Astrocyte of the cerebellum (primary cell): ENCODE data around the gene ACVR1C.
A peak's percentile ranks its signal among the peaks of the same experiment; 100 is the strongest.

Source experiments
- DNase-seq: peaks from one replicate; pipeline ENCODE4 v3.0.0-alpha.2; 2011; ENCODE audit warnings: low read depth
- H3K4me3 ChIP-seq: 2 replicates; pipeline ENCODE4 v1.5.1; 2011; ENCODE audit warnings: mild to moderate bottlenecking, low read depth, low read length, moderate library complexity
- in situ Hi-C: cut with HindIII; loops from 2 replicates; pipeline ENCODE4 v1.10.0; 2017; ENCODE audit warnings: low sequenced_read_pairs
- TF ChIP-seq, protein P1 (sequence below): IDR thresholded peaks from 2 replicates; pipeline ENCODE4 v1.5.1; 2012; ENCODE audit warnings: low read length, low read depth, moderate library complexity, mild to moderate bottlenecking; ENCODE audit errors: missing control alignments

ACVR1C gene

DNA sequence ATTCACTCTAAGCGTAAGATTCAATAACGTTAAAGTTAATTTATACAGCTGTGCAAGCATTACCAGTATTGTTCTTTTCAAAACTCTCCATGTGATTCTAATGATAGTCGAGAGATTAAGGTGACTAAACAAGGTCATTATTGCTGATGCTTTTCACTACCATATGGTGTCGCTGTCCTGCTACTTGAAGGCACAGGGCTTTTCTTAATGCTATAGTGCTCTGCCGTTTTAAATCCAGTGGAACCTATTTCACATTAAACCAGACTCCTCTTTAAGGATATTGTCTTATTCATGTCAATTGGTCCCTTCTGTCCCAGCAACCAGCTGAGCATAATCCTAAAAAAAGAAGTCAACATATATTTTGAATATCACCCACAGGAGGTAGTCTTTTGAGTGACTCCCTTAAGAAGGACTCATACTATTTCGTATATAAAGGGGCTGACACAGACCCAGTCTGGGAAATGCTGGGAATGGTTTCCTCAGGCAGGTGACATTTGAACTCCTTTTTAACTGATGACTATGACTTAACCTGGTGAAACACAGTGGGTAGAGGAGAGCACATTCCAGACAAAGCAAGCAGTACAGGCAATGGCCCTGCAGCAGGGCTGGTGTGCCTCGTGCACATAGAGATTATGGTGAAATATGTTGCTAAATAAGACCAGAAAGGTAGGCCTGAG lies 130.9 kb downstream of the ACVR1C start:
- peak; percentile 12 for DNase-seq
- in situ Hi-C loops: no loop called here
- TF ChIP-seq, protein P1, sequence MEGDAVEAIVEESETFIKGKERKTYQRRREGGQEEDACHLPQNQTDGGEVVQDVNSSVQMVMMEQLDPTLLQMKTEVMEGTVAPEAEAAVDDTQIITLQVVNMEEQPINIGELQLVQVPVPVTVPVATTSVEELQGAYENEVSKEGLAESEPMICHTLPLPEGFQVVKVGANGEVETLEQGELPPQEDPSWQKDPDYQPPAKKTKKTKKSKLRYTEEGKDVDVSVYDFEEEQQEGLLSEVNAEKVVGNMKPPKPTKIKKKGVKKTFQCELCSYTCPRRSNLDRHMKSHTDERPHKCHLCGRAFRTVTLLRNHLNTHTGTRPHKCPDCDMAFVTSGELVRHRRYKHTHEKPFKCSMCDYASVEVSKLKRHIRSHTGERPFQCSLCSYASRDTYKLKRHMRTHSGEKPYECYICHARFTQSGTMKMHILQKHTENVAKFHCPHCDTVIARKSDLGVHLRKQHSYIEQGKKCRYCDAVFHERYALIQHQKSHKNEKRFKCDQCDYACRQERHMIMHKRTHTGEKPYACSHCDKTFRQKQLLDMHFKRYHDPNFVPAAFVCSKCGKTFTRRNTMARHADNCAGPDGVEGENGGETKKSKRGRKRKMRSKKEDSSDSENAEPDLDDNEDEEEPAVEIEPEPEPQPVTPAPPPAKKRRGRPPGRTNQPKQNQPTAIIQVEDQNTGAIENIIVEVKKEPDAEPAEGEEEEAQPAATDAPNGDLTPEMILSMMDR: peak; percentile 75
- H3K4me3 ChIP-seq: no peak overlapping the region

DNA sequence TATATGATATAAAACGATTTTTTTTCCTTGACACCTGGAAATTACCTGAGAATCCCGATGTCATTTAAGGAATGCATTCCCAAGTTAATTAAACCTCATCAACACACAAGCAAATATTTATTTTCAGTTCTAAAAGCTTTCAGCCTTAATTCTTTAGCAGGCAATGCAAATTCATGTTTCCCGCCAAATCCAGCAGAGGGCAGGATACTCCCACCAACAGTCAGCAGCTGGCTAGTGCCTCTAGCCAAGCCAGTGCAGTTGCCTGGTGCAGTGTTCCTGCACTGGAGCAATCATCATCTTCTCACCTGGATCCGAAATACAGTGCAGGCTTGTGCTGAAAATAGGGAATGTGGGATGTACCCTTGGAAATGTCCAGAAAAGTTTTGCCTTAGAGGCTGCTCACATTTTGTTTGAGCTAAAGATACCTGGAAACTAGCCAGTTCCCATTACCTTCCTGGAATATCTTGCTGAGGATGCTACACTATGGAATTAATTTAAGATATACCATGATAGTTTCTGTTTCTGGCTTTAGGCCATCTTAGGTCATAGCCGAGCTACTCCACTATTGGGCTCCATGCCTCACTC lies 136.4 kb downstream of the ACVR1C start:
- DNase-seq: peak; percentile 49
- in situ Hi-C loops: no loop called here
- TF ChIP-seq, protein P1: peak; percentile 85
- no peak overlapping the region for H3K4me3 ChIP-seq

DNA sequence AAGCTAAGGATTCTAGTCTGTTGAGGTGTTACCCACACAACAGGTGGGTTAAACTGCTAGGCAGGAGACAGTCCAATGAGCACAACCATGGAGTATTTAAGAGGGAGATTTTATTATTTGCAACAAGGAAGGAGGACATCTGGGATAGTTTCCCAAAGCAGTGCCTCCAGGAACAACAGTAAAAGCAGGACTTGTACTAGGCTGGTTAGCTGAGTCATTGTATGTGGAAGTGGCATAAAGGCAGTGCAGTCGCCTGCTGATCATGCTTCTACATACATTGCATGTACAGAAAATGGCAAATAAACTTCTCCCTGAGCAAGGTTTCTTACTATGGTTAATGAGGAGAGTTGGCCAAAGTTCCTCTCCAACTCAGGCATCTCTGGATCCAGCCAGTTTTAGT lies 138.7 kb downstream of the ACVR1C start:
- no peak for DNase-seq
- TF ChIP-seq, protein P1: no peak
- in situ Hi-C loops: no loop called here
- H3K4me3 ChIP-seq: no peak overlapping the region

DNA sequence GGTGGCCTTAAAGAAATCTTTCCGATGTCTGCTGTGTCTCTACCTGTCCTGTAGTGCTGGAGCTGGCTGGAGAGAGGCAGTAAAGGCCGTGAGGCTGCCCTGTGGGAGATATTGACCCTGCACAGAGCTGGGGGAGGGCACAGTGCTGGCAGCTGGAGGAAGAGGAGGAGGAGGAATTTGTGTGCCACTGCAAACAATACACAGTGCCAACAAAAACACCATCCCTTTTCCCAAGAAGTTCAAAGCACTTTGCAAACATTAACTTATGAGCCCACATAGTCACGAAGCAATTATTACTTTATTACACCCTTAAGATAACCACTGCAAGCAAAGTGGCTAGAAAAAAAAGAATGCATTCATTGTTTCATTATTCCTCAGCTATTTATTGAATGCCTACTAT lies 139.8 kb downstream of the ACVR1C start:
- no peak overlapping the region for H3K4me3 ChIP-seq
- no peak for DNase-seq
- in situ Hi-C loops: no loop called here
- TF ChIP-seq, protein P1: no peak

DNA sequence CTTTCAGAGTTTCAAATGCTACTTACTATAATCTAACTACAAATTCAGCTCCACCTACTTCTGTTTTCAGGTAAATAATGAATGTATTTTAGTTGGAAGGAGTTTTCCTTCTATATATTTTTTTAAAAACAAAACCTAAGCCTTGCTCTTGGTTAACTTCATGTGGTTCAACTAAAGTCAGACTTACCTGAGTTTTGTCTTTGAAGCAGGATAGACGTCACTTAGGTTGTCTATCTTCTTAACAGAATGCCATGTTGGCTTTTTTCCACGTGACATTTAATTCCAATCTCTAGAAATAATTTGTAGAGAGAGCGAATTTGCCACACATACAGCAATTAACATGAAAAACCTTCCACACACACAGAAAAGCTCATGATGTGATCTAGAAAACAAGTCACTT lies 140.9 kb downstream of the ACVR1C start:
- DNase-seq: no peak
- TF ChIP-seq, protein P1: no peak
- H3K4me3 ChIP-seq: no peak overlapping the region
- in situ Hi-C loops: no loop called here

DNA sequence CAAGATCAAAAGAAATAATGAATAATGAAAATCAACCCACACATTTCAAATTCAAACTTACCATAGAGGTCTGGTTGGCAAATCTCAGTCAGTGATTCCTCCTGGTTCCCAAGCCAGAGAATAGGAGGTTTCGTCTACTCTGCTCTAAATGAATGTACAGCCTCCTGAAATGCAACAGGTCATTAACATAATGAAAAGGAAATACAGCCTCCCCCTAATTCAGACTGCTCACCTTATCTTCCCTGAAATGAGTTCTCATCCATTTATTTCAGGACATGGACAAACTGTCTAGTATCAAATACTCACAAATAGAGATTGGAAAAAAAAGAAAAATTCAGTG lies 141.4 kb downstream of the ACVR1C start:
- DNase-seq: no peak
- no peak overlapping the region for H3K4me3 ChIP-seq
- in situ Hi-C loops: no loop called here
- TF ChIP-seq, protein P1: no peak
